ENCODE measurements around the gene INPP5K.

Gene INPP5K

GRCh38 chr17:1505586-1505985 is 10.8 kb downstream of the INPP5K start:
- no peak for DNase-seq

GRCh38 chr17:1504866-1505265 is 11.5 kb downstream of the INPP5K start:
- no peak for DNase-seq

- DNase-seq: no peak
Measured at GRCh38 chr17:1503699-1504098, 12.7 kb downstream of the INPP5K start.

GRCh38 chr17:1498869-1499268 is 17.5 kb downstream of the INPP5K start:
- no peak for DNase-seq

DNA sequence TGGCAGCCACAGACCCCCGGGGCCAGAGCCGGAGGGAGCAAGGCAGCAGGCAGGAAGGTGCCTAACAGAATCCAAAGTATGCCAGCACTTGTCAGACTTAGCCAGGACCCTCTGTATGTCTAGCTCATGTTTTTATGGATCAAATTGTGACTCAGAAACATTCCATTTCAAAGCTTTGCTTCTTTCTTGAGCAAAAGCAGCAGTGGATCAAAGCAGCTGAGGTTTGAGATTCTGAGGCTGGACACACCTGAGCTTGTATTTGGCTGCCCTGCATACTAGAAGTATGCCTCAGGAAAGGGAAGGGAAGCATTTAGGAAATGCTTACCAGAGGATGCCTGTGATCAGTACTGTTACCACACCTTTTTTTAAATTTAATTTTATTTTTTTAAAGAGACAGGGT is 18.2 kb downstream of the INPP5K start:
- no peak for DNase-seq

GRCh38 chr17:1497831-1498230 is 18.6 kb downstream of the INPP5K start:
- no peak for DNase-seq

DNA sequence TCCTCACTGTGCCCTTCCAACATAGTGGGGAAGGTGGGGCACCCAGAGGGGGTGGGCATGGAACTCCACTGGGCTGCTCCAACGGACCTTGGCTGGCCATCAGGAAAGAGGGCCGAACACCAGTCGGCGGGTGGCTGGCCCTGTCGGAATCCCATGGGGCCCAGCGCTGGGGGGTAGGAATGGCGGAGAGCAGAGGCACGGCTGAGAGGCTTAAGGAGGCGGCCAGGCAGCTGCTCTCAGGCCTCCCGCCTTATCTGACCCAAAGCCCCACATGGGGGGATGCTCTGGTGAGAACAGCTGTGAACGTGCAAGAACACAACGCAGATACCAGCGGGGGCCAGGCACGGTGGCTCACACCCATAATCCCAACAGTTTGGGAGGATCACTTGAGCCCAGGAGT is 19.5 kb downstream of the INPP5K start:
- no peak for DNase-seq

GRCh38 chr17:1495265-1495989 is 21.0 kb downstream of the INPP5K start:
- DNase-seq: no peak

DNA sequence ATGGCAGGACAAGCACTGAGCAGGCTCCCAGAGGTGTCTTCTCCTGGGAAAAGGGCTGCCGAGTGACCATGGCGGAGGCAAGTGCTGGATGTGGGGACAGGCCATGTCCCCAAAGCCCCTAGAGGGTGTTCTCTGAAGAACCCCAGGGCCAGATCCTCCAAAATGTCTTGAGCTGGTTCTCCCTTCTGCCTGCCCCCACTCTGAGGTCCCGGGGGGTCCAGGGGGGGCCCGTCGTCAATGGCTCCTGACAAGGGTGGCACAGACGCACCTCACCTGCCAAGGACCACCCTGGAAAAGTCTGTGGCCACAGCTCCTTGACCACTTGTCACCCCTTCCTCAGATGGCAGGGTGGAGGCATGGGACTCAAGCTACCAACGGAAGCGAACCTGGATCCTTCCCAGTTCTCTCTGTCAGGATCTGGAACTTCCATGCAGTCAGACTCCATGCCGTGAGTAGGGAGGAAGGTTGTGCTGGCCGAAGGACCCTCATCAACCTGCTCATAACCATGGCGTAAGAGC is 21.6 kb downstream of the INPP5K start:
- no peak for DNase-seq

DNA sequence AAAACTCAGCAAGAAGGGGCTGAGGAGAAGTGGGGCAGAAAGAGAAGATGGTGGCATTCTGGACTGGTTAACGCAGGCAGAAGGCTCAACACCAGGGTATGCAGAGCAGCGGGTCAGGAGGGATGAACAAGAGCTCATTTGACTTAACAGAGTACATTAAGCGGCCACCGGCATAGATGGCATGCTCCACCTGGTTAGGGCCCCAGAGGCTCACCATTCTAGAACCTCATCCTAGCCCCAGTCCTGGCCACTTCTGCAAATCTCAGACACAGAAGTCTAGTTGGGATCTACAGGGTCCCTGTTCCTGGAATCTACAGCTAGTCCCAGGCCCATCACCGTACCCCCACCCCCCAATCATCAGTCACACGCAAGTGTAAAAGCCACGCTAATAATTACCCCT is 22.2 kb downstream of the INPP5K start:
- DNase-seq: no peak

GRCh38 chr17:1493291-1493980 is 23.0 kb downstream of the INPP5K start:
- DNase-seq: no peak

DNA sequence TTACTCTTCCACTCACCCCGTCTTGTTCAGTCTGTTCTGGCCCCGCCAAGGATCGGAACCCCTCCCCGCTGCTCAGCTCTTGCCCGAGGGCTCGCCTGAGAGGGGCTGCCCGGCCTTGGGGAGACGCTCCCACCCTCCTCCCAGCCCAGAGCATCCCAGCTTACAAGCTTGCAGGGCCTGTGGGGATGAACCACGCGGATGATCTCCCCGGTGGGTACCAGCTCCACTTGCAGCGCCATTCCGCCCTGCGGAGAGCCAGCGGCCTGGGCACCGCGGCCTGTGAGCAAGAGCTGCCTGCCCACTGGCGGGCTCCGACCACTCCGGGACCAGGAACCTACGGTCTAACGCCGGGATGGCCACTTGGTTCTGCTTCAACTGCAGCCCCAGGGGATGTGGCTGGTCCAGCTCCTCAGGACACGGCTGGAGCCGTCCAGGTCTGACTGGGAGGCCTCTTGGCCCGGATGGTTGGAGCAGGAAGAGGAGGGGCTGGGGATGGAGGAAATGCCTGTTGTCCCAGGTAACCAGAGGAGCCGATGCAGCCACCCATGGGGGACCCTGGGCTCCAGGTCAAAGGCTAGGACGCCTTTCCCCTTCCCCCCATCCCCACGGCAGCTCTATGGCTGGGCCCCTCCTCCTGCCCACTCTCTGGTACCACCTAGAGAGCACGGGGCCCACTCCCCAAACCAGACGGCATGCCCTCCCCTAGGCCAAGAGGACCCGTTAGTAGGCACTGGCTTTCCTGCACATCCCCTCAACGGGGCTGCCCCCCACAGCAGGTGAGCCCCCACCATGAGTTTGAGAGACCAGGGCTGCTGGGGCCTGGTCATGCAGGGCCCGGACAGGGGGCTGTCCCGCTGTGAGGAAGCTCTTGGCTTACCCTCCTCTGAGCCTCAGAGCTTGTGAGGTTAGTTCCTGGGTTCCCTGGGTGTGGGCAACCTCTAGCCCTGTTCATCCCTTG is 23.9 kb downstream of the INPP5K start, which contains the start of gene MYO1C:
Gene MYO1C, minus strand, starts transcription at position 438 of the 958 bp plus-strand sequence. Its CDS starts 199 bp downstream, at position 239.
- DNase-seq: no peak

GRCh38 chr17:1491443-1492248 is 24.8 kb downstream of the INPP5K start:
- no peak for DNase-seq

DNA sequence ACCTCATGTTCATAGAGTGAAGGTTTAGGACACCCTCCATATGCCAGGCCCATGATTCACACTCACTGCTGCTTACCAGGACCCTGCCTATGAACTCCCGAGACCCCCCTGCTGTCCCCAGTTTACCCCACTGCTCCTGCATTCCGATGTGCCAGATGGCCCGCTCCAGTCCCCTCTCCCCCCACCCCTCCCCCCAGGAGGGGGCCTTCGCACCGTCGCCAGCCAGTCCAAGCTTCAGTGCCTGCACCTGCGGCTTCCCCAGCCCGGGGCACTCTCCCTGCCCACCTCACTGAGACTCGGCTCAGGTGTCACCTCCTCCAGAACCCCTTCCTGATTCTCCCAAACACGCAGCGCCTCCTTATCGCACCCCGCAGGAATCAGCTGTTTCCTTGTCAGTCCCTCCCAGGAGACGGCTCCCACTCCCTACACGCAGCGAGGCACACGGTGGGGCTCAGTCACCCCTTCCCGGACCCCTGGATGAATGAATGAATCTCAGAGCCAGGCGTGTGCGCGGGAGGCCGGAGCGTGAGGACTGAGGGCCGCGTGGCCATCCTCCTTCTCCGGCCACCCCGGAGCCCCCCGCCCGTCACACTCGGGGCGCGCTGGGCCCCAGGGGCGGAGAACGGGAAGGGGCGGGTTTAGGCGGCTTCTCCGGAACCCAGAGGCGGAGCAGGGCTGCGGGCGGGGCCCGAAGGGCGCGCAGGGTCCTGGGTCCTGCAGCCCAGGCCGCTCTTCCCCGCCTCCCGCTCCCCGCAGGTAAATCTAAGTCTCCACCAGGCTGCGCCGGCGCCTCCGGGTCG is 25.6 kb downstream of the INPP5K start:
- DNase-seq: peak; percentile 20 to 42 (median 36)

DNA sequence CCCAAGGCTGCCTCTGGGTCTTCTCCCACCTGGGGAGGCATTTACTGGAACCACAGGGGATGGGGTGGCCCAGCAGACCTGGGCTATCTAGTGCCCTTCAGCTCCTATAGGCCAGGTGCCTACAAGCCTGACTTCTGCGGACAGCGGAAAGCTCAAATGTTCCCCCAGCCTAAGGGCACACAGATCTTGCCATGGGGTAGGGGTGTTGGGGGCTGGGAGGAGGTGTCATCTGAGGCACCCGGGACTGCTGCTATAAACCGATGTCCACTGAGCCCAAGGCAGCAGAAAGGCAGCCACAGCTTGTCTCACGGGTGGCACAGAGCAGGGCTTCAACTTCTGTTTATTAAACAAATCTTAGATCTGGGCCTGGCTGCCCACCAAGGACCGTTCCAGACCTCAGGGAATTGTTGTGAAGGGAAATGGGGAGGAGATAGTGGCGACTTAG is 27.6 kb downstream of the INPP5K start:
- DNase-seq: no peak

DNA sequence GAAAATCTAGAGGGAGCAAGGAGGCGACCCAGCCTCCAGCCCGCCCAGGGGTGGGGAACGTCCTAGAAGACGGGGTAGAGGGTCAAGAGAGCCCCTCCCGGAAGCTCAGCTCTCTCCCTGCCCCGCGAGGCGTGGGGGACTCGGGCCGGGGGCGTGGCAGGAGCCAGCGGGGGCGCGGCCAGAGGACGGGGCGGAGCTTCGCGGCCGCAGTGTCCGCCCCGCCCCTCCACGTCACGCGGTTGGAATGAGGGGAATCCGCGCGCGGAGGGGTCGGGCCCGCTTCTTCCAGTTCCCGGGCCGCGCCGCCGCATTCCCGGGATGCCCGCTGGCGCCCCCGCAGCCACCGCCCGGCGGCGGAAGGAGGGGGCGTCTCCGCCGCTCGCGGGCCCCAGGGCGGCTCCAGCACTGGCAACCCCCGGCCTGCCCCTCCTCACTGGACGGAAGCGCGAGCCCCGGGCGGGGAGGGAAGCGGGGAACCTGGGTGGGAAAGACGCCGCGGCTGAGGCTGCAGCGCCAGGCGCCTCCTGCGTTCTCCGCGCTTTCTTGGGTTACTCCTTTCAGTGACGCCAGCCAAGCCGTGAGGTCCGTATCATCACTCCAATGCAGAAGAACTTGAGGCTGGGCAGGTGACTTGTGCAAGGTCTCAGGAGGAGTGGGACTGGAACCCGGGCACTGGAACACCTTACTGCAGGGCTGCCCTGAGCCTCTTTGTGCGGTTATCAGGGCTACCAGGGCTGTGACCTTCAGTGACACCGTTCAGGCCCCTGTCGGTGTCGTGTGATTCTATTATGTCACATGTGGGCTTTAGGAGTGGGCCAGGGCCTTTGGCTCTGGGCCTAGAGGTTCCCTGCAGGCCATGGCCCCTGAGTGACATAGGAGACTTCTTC is 28.2 kb downstream of the INPP5K start:
- DNase-seq: peak; percentile 38 to 53 (median 48)

DNA sequence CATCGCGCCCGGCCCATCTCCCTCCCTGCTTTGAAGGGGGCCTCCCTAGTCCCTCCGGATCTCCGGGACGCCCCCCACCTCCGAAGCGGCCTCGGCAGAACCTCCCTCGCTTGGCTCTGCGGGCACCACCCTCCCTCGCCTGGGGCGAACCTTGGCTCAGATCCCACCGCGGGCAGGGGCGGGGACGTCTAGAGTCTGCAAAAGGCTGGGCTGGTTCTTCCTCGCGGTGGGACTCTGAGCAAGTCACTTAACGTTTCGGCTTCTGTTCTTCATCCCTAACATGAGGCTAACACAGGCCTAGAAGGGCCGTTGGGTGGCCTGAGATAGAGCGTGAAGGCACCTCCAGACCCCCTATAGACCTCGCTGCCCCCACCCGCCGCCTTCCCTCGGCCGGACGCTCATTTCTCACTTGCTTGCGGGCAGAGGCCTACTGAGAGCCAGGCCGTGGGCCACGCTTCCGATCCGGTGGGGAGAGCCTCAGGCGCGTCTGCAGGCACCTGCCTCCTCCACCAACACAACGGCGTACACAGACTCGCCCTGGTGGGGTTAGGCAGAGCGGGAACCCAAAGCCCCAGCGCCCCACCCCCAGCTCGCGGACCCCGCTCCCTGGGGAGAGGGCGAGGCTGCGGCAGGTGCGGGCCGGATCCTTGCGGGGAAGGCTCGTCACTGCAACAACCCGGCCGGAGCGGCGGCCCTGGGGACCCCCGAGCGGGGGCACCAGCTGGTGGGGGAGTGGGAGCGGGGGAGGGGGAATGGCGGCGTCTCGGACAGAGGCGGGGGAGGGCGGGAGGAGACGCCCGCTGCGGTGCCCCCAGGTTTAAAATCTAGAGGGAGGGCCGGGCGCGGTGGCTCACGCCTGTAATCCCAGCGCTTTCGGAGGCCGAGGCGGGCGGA is 29.4 kb downstream of the INPP5K start:
- DNase-seq: peak; percentile 35 to 48 (median 42)

GRCh38 chr17:1485423-1486376 is 30.7 kb downstream of the INPP5K start:
- peak; percentile 33 to 40 (median 38) for DNase-seq
